Fibroblast of lung (primary cell): ENCODE data around the gene CDH15. TPM values are rescaled to one million over a fixed set of nuclear protein-coding genes. Genes with fewer than 3 reads are reported as not detected.

ENCODE experiments used
- DNase-seq, 2 donors: peaks; one replicate each; pipeline versions ENCODE4 v3.0.0 to v3.0.0-alpha.2; 2010; ENCODE audit warnings: low read depth in 2 of 2
- H2AFZ ChIP-seq: 2 replicates; pipeline ENCODE4 v1.5.1; 2012; ENCODE audit warnings: low read length, control low read depth, inconsistent platforms
- H3K27ac ChIP-seq: 2 replicates; pipeline ENCODE4 v1.5.1; 2011; ENCODE audit warnings: low read length, control low read depth; ENCODE audit not compliant: insufficient read depth
- H3K27me3 ChIP-seq: 2 replicates; pipeline ENCODE4 v1.5.1; 2011; ENCODE audit warnings: mild to moderate bottlenecking, low read length; ENCODE audit not compliant: control insufficient read depth, insufficient read depth
- H3K36me3 ChIP-seq: 2 replicates; pipeline ENCODE4 v1.5.1; 2011; ENCODE audit warnings: low read length; ENCODE audit not compliant: control insufficient read depth, insufficient read depth
- H3K4me1 ChIP-seq: 2 replicates; pipeline ENCODE4 v1.5.1; 2011; ENCODE audit warnings: low read length; ENCODE audit not compliant: control insufficient read depth, insufficient read depth; ENCODE audit errors: extremely low read depth
- H3K4me2 ChIP-seq: 2 replicates; pipeline ENCODE4 v1.5.1; 2011; ENCODE audit warnings: low read length, control low read depth; ENCODE audit not compliant: insufficient read depth; ENCODE audit errors: extremely low read depth
- H3K4me3 ChIP-seq, 4 experiments: fragments of 200-600 bp in 1 of 4; sonication (generic) in 1 of 4; replicated peaks in 1 of 4; 2 replicates each; pipeline ENCODE4 v1.5.1; 2011 to 2016; ENCODE audit warnings: low read length in 4 of 4, low read depth in 3 of 4, mild to moderate bottlenecking in 3 of 4, control low read depth in 2 of 4, inconsistent platforms in 1 of 4, mixed read lengths in 1 of 4; ENCODE audit not compliant: insufficient read depth in 1 of 4; ENCODE audit errors: control extremely low read depth in 1 of 4
- H3K79me2 ChIP-seq: 2 replicates; pipeline ENCODE4 v1.5.1; 2012; ENCODE audit warnings: mild to moderate bottlenecking, low read length, inconsistent platforms; ENCODE audit not compliant: control insufficient read depth, insufficient read depth
- H3K9ac ChIP-seq: 2 replicates; pipeline ENCODE4 v1.5.1; 2011; ENCODE audit warnings: mild to moderate bottlenecking, low read length, control low read depth; ENCODE audit not compliant: insufficient read depth
- H3K9me3 ChIP-seq: 2 replicates; pipeline ENCODE4 v1.5.1; 2012; ENCODE audit warnings: low read depth, low read length; ENCODE audit not compliant: control insufficient read depth, insufficient read depth
- H4K20me1 ChIP-seq: 2 replicates; pipeline ENCODE4 v1.5.1; 2011; ENCODE audit warnings: low read length; ENCODE audit not compliant: control insufficient read depth, insufficient read depth; ENCODE audit errors: extremely low read depth
- CTCF ChIP-seq, 2 donors: IDR thresholded peaks in 1 of 2; conservative IDR thresholded peaks in 1 of 2; 1 replicate in 1 of 2; 2 replicates in 1 of 2; pipeline ENCODE4 v1.5.1; 2011 to 2012; ENCODE audit warnings: low read length in 2 of 2, control low read depth in 1 of 2, inconsistent platforms in 1 of 2, low read depth in 1 of 2, mild to moderate bottlenecking in 1 of 2
- EZH2 ChIP-seq: IDR thresholded peaks from 2 replicates; pipeline ENCODE4 v1.5.1; 2012; ENCODE audit warnings: low read length, control low read depth, mild to moderate bottlenecking; ENCODE audit errors: missing control alignments
- polyA plus RNA-seq, 2 donors: library from polyadenylated mRNA; depleted of rRNA in 1 of 2; stranded (reverse) in 1 of 2; unstranded in 1 of 2; fragments of >200 nt; gene quantifications; 2 replicates each; pipeline ENCODE4 v1.2.1, GENCODE V29; 2011 to 2012; ENCODE audit warnings: missing spikeins in 1 of 2
- total RNA-seq: library from RNA; depleted of rRNA; stranded (reverse); fragments of >200 nt; gene quantifications from 2 replicates; pipeline ENCODE4 v1.2.1, GENCODE V29; 2014

Gene CDH15
- total and polyA plus RNA-seq, 2 donors (not counting 1 experiment from before 2014, with no cell fraction given): 0.10 to 0.99 TPM

DNA sequence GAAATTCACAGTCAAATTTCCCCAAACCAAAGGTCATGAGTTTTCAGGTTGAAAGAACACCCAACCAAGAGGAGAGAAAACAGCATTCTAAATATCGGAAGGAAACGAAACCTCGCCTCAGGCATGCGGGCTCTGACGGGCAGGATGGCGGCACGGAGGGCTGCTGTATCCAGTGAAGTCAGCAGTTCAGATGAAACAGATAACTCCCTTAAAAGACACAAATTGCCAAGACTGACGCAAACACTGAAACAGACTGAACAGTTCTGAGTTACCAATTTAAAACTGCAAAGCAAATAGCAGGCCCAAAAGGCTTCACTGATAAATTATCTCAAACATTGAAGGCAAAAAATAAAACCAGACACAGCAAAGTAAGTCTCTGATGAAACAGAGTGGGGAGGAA, 20.6 kb upstream of the CDH15 start:
- Histone ChIP-seq H3K9ac (no peak overlapping the region), H3K4me2 (no peak overlapping the region), H3K9me3 (no peaks in the 10 kb centered on the region), H3K36me3 (peaks cover 8% of the 10 kb centered on the region), H2AFZ (no peak overlapping the region), H3K27me3 (no peaks in the 10 kb centered on the region), H4K20me1 (no peaks in the 10 kb centered on the region), H3K79me2 (no peaks in the 10 kb centered on the region), H3K4me3 (no peak overlapping the region), H3K27ac (no peak overlapping the region), H3K4me1 (peaks cover 5% of the 10 kb centered on the region)
- TF ChIP-seq CTCF (conservative IDR thresholded peaks at IDR 0.05 in 1 of 2, IDR thresholded peaks at IDR 0.05 in 1 of 2; ENCODE audit: low read depth in 1 of 2, low read length in 2 of 2): no peak
- no peak for TF ChIP-seq EZH2
- no peak for DNase-seq

DNA sequence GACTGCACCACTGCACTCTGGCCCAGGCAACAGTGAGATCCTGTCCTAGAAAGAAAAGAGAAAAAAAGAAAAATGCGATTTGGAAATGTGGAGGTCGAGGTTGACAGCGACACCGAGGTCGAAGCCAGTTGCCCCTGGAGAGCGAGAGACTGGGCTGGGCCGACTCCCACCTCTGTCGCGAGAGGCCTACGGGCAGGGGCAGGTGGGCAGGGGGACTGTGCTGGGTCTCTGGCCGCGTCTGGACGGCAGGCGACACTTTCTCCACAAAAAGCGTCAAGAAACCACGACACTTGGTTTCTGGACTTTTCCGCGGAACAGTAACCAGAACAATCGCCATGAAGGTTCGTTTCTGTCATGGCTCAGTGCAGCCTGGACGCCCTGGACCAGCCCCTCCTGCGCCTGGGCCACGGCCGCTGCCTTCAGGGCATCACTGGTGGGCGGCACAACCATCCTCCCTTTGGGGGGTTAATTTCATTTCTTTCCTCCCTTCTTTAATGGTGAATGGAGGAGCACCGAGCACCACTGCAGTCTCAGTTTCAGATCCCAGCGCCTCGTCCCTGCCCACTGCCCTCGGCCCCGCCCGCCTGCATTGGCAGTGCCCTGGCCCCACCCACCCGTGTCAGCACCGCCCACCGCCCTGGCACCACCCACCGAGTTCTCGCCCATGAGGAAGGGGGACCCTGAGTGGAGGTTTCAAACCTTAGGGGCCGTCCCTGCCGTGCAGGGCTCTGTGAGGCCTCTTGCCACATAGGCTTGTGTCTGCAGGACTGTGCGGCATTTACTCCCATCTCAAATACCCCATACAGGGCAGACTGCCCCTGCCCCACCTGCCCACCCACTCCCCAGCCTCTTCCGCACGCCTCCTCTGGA, 18.5 kb upstream of the CDH15 start:
- Histone ChIP-seq H4K20me1 (no peaks in the 10 kb centered on the region), H2AFZ (no peak overlapping the region), H3K4me3 (no peak overlapping the region), H3K9ac (no peak overlapping the region), H3K36me3 (peaks cover 4% of the 10 kb centered on the region), H3K4me1 (peaks cover 5% of the 10 kb centered on the region), H3K79me2 (no peaks in the 10 kb centered on the region), H3K27me3 (no peaks in the 10 kb centered on the region), H3K4me2 (no peak overlapping the region), H3K27ac (no peak overlapping the region), H3K9me3 (no peaks in the 10 kb centered on the region)
- TF ChIP-seq EZH2: no peak
- TF ChIP-seq CTCF (conservative IDR thresholded peaks at IDR 0.05 in 1 of 2, IDR thresholded peaks at IDR 0.05 in 1 of 2; ENCODE audit: low read depth in 1 of 2, low read length in 2 of 2): no peak
- DNase-seq: no peak

- H3K9me3 ChIP-seq: no peaks in the 10 kb centered on the region
- H3K79me2 ChIP-seq: no peaks in the 10 kb centered on the region
- TF ChIP-seq EZH2 (no peak), CTCF (conservative IDR thresholded peaks at IDR 0.05 in 1 of 2, IDR thresholded peaks at IDR 0.05 in 1 of 2; ENCODE audit: low read depth in 1 of 2, low read length in 2 of 2) (no peak)
- no peak overlapping the region for H3K4me2 ChIP-seq
- H3K36me3 ChIP-seq: peaks cover 4% of the 10 kb centered on the region
- no peak overlapping the region for H2AFZ ChIP-seq
- H3K9ac ChIP-seq: no peak overlapping the region
- peaks cover 5% of the 10 kb centered on the region for H3K4me1 ChIP-seq
- H3K27me3 ChIP-seq: no peaks in the 10 kb centered on the region
- no peaks in the 10 kb centered on the region for H4K20me1 ChIP-seq
- H3K4me3 ChIP-seq: no peak overlapping the region
- DNase-seq: no peak
- no peak overlapping the region for H3K27ac ChIP-seq
Observed at GRCh38 chr16:89153848-89154271, 17.7 kb upstream of the CDH15 start.
